Activated CD8-positive, alpha-beta memory T cell treated with anti-CD3 and anti-CD28 coated beads, Interleukin-2, amount 10 ng/mL, durations not matched to agents 7 days and 5 days (primary cell): ENCODE results near the gene PUM2. TPM values are rescaled to one million over a fixed set of nuclear protein-coding genes. Genes with fewer than 3 reads are reported as not detected.
A peak's percentile ranks its signal among the peaks of the same experiment; 100 is the strongest.

Source experiments
- ATAC-seq: fragments of 150-1000 bp; cut with Tn5 transposase; one replicate; pipeline ENCODE4 v1.10.0; 2021; ENCODE audit warnings: moderate library complexity
- CTCF ChIA-PET: fragments of 350-600 bp; sonication (Branson Sonifier 250); formaldehyde crosslinking; loops from one replicate; lab custom pipeline; 2021; ENCODE audit warnings: antibody characterized with exemption; lab: Charles Lee
- DNase-seq: peaks from one replicate; pipeline ENCODE4 v3.0.0-alpha.2; 2020
- H3K27ac Mint-ChIP-seq: one replicate; pipeline ENCODE4 v1.8.0; 2021; ENCODE audit warnings: mild to moderate bottlenecking, mixed read lengths
- H3K27me3 Mint-ChIP-seq: one replicate; pipeline ENCODE4 v1.8.0; 2021; ENCODE audit warnings: mixed read lengths
- H3K36me3 Mint-ChIP-seq: one replicate; pipeline ENCODE4 v1.8.0; 2021; ENCODE audit warnings: mild to moderate bottlenecking, mixed read lengths
- H3K4me1 Mint-ChIP-seq: one replicate; pipeline ENCODE4 v1.8.0; 2021; ENCODE audit warnings: mixed read lengths
- H3K4me3 Mint-ChIP-seq: one replicate; pipeline ENCODE4 v1.8.0; 2021; ENCODE audit warnings: mild to moderate bottlenecking, moderate library complexity, mixed read lengths
- H3K9me3 Mint-ChIP-seq: one replicate; pipeline ENCODE4 v1.8.0; 2022; ENCODE audit warnings: low read depth, mixed read lengths
- total RNA-seq, 2 experiments: library from RNA; stranded (reverse); gene quantifications; one replicate each; pipeline ENCODE4 v1.2.3, GENCODE V29; 2021

PUM2 gene
- total RNA-seq, 2 experiments from 2014 or later: 120 to 127 TPM

DNA sequence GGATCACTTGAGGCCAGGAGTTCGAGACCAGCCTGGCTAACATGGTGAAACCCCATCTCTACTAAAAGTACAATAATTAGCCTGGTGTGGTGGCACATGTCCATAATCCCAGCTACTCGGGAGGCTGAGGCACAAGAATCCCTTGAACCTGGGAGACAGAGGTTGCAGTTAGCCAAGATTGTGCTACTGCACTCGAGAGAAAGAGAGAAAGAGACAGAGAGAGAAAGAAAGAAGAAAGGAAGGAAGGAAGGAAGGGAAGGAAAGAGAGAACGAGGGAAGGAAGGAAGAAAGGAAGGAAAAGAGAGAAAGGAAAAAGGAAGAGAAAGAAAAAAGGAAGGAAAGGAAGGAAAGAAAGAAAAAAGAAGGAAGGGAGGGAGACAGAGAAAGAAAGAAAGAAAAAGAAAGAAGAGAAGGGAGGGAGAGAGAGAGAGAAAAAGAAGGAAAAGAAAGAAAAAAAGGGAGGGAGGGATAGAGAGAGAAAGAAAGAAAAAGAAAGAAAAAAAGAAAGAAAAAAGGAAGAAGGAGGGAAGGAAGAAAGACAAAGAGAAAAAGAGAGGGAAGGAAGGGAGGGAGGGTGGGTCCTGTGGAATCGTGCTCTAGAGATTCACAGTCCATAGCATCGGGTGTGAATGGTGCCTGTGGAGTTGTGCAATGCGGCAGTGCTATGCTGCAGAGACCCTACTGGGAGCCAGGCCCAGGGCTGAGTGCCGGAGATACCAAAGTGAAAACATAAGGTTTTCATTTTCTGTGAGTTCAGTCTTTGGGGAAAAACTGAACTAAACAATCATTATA is 121.1 kb downstream of the PUM2 start:
- DNase-seq: no peak
- H3K27ac Mint-ChIP-seq: no peak overlapping the region
- ATAC-seq: no peak
- peaks cover 6% of the 10 kb centered on the region for H3K4me1 Mint-ChIP-seq
- H3K36me3 Mint-ChIP-seq: no peaks in the 10 kb centered on the region
- H3K27me3 Mint-ChIP-seq: peaks cover 53% of the 10 kb centered on the region
- no peaks in the 10 kb centered on the region for H3K9me3 Mint-ChIP-seq
- H3K4me3 Mint-ChIP-seq: no peak overlapping the region
- CTCF ChIA-PET: no interaction called here

- no peaks in the 10 kb centered on the region for H3K36me3 Mint-ChIP-seq
- H3K4me1 Mint-ChIP-seq: peaks cover 6% of the 10 kb centered on the region
- no peak overlapping the region for H3K4me3 Mint-ChIP-seq
- peaks cover 53% of the 10 kb centered on the region for H3K27me3 Mint-ChIP-seq
- no peak overlapping the region for H3K27ac Mint-ChIP-seq
- no peak for DNase-seq
- no peak for ATAC-seq
- CTCF ChIA-PET: no interaction called here
- H3K9me3 Mint-ChIP-seq: no peaks in the 10 kb centered on the region
These were observed 122.6 kb downstream of the PUM2 start for GRCh38 chr2:20227894-20228505.

DNA sequence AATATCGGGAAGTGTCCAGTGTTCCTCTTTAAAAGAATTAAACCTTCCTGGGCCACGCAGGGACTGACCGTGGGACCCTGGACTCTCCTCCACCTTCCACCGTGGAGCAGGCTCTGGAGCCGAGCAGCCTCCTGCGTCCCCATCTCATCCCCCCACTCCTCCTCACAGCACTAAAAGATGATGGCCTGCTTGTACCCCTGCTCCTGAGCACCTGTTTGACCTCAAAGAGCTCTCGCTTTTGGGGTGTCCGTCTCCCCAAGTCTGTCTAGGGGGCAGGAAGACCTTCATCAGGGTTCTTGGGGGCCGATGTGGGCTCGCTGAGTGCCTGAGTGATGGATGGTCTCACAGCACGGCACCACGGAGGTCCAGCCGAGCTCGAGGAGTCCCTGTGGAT is 124.5 kb downstream of the PUM2 start:
- no peak for ATAC-seq
- Mint-ChIP-seq H3K27me3 (peaks cover 65% of the 10 kb centered on the region), H3K4me1 (peaks cover 6% of the 10 kb centered on the region), H3K36me3 (no peaks in the 10 kb centered on the region), H3K27ac (no peak overlapping the region), H3K4me3 (no peak overlapping the region), H3K9me3 (no peaks in the 10 kb centered on the region)
- CTCF ChIA-PET: interaction anchor here (0.8 to 2.7 kb wide), 11 partner anchors 12 to 273 kb away, joined by 3 to 14 read pairs (median 5); no protein-coding TSS in a partner anchor
- DNase-seq: no peak

DNA sequence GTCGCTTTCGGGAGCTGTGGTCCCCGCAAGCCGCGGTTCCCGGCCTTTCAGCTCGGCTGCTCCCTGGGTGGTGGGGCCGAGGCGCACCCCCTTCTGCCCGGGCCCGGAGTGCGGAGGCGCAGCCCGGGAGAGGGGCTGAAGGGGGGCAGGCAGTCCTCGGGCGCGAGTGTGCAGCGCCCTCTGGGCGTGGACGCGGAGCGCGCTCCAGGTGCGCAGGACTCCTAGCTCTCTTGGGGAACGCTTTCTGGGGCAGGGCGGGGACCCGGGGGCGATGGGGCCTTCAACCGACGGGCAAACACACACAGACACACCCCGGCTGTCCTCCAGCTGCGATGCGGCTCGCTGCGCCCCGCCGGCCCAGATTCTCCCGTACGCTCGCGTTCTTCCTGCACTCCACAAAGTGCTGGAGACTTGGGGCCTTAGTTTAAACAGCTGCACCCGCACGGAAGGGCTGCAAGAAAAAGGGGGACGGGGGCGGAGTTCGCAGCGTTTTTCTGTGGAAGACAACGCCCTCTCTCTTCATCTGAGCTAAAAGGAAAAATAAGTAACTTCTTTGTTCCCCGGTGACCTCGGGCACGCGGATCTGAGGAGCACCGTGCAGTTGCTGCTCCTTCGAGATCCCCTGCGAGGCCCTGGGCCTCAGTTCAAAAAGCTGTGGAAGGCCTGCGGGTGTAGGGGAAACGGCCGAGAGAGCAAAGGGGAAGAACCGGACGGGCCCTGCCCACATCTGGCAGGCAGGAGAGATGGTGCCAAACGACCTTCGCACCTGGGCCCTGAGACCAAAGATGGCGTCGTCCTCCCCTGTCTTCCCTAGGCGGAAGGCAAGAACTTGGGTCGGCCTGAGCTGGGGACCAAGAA is 125.1 kb downstream of the PUM2 start:
- H3K27ac Mint-ChIP-seq: no peak overlapping the region
- ATAC-seq (peak; percentile 77), DNase-seq (peak; percentile 54)
- H3K36me3 Mint-ChIP-seq: no peaks in the 10 kb centered on the region
- CTCF ChIA-PET: interaction anchor here (0.7 to 2.7 kb wide), 18 partner anchors 11 to 272 kb away, joined by 3 to 14 read pairs (median 4); partner anchors contain the start of gene LAPTM4A
- no peaks in the 10 kb centered on the region for H3K9me3 Mint-ChIP-seq
- H3K4me1 Mint-ChIP-seq: peaks cover 6% of the 10 kb centered on the region
- peaks cover 67% of the 10 kb centered on the region for H3K27me3 Mint-ChIP-seq
- peak overlapping the region; percentile 43 for H3K4me3 Mint-ChIP-seq

DNA sequence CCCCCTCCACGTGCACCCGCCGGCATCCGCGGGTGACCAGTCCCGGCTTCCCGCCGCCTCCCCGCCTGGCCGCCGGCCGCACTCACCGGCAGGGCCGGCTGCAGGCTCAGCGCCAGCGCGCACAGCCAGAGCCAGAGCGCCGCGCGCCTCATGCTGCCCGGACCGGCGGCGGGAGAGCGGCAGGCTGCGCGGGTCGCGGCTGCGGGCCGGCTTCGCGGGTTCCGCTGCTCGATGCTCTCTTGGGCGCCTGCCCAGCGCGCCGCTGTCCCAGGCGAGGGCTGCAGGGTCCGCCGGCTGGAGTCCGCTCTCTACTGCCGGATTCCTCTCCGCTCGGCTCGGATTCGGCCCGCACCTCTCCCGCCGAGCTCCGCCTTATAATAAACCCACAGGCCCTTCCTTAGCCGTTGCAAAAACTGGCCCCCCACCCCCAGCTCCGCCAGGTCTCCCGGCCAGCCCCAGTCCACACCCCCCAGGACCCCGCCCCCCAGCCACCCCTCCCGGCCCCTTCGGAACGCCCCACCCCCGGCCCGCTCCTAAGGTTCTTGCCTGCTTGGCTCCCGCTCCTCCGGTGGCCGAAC is 125.8 kb downstream of the PUM2 start, which contains the start of gene SDC1:
TSS of gene SDC1 (minus strand) at position 415 of the 578 bp plus-strand sequence. CDS start at position 152, 263 bp downstream.
- CTCF ChIA-PET: interaction anchor here (1.0 to 2.7 kb wide), 14 partner anchors 10 to 269 kb away, joined by 3 to 14 read pairs (median 5); partner anchors contain the start of gene LAPTM4A
- DNase-seq (no peak), ATAC-seq (peak; percentile 38)
- Mint-ChIP-seq H3K4me3 (peak within 1 kb of the TSS; percentile 43), H3K36me3 (no peaks in the 10 kb centered on the region), H3K4me1 (peaks cover 6% of the 10 kb centered on the region), H3K27me3 (peaks cover 72% of the 10 kb centered on the region), H3K9me3 (no peaks in the 10 kb centered on the region), H3K27ac (no peak within 1 kb of the TSS)

GRCh38 chr2:20224164-20224715 is 126.4 kb downstream of the PUM2 start:
- H3K27ac Mint-ChIP-seq: no peak overlapping the region
- H3K27me3 Mint-ChIP-seq: peaks cover 68% of the 10 kb centered on the region
- H3K36me3 Mint-ChIP-seq: no peaks in the 10 kb centered on the region
- no peaks in the 10 kb centered on the region for H3K9me3 Mint-ChIP-seq
- H3K4me3 Mint-ChIP-seq: no peak overlapping the region
- H3K4me1 Mint-ChIP-seq: peaks cover 6% of the 10 kb centered on the region
- no peak for DNase-seq
- CTCF ChIA-PET: interaction anchor here (1.2 to 2.7 kb wide), 5 partner anchors 14 to 88 kb away, joined by 3 to 14 read pairs (median 9); no protein-coding TSS in a partner anchor
- peak; percentile 12 for ATAC-seq

GRCh38 chr2:20223407-20224163 is 127.1 kb downstream of the PUM2 start:
- Mint-ChIP-seq H3K36me3 (no peaks in the 10 kb centered on the region), H3K4me1 (peaks cover 6% of the 10 kb centered on the region), H3K27ac (no peak overlapping the region), H3K4me3 (peak overlapping the region; percentile 32), H3K9me3 (no peaks in the 10 kb centered on the region), H3K27me3 (peaks cover 62% of the 10 kb centered on the region)
- ATAC-seq (peak; percentile 28), DNase-seq (no peak)
- CTCF ChIA-PET: interaction anchor here (0.6 to 1.4 kb wide), 4 partner anchors 15 to 276 kb away, joined by 3 to 4 read pairs (median 3); no protein-coding TSS in a partner anchor

GRCh38 chr2:20222769-20223406 is 127.8 kb downstream of the PUM2 start:
- Mint-ChIP-seq H3K4me1 (peaks cover 6% of the 10 kb centered on the region), H3K27ac (no peak overlapping the region), H3K9me3 (no peaks in the 10 kb centered on the region), H3K36me3 (no peaks in the 10 kb centered on the region), H3K4me3 (peak overlapping the region; percentile 32), H3K27me3 (peaks cover 58% of the 10 kb centered on the region)
- CTCF ChIA-PET: interaction anchor here (1.0 to 1.4 kb wide), 3 partner anchors 16 to 189 kb away, joined by 3 to 4 read pairs (median 3); no protein-coding TSS in a partner anchor
- no peak for DNase-seq
- ATAC-seq: no peak

- H3K27ac Mint-ChIP-seq: no peak overlapping the region
- peaks cover 51% of the 10 kb centered on the region for H3K27me3 Mint-ChIP-seq
- ATAC-seq (no peak), DNase-seq (no peak)
- no peaks in the 10 kb centered on the region for H3K9me3 Mint-ChIP-seq
- no peaks in the 10 kb centered on the region for H3K36me3 Mint-ChIP-seq
- CTCF ChIA-PET: interaction anchor here (1.0 to 1.4 kb wide), 3 partner anchors 16 to 189 kb away, joined by 3 to 4 read pairs (median 3); no protein-coding TSS in a partner anchor
- H3K4me3 Mint-ChIP-seq: no peak overlapping the region
- peaks cover 6% of the 10 kb centered on the region for H3K4me1 Mint-ChIP-seq
These were observed 128.5 kb downstream of the PUM2 start for GRCh38 chr2:20222014-20222768.

DNA sequence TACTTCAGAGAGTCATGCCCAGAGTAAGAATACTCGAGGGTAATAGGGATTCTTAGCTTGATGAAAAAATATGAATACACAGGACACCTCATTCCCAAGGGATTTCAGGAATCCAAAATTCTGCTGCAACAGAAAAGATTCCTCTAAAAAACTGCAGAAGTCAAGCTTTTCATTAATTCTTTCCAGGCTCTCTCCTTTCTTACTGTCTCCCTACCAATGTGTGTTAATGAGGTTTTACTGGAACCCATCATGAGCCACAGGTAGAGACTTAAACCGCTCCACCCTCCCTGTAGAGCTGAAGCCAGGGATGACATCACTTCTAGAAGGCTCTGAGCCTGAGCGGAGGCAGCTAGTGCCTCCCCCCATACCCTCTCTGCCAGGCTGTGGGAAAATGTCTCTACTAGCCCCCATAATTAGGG is 129.1 kb downstream of the PUM2 start:
- H3K27me3 Mint-ChIP-seq: peaks cover 48% of the 10 kb centered on the region
- H3K9me3 Mint-ChIP-seq: no peaks in the 10 kb centered on the region
- H3K36me3 Mint-ChIP-seq: no peaks in the 10 kb centered on the region
- H3K4me3 Mint-ChIP-seq: no peak overlapping the region
- ATAC-seq (no peak), DNase-seq (no peak)
- no peak overlapping the region for H3K27ac Mint-ChIP-seq
- H3K4me1 Mint-ChIP-seq: peaks cover 6% of the 10 kb centered on the region
- CTCF ChIA-PET: no interaction called here
